GM18526 (cell line): ENCODE measurements around the gene ENPP5.

Experiments
- POLR2A ChIP-seq: IDR thresholded peaks from 3 replicates; pipeline ENCODE4 v1.6.1; 2011; ENCODE audit not compliant: insufficient read length; ENCODE audit errors: extremely low read depth

Gene ENPP5, protein sequence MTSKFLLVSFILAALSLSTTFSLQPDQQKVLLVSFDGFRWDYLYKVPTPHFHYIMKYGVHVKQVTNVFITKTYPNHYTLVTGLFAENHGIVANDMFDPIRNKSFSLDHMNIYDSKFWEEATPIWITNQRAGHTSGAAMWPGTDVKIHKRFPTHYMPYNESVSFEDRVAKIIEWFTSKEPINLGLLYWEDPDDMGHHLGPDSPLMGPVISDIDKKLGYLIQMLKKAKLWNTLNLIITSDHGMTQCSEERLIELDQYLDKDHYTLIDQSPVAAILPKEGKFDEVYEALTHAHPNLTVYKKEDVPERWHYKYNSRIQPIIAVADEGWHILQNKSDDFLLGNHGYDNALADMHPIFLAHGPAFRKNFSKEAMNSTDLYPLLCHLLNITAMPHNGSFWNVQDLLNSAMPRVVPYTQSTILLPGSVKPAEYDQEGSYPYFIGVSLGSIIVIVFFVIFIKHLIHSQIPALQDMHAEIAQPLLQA

DNA sequence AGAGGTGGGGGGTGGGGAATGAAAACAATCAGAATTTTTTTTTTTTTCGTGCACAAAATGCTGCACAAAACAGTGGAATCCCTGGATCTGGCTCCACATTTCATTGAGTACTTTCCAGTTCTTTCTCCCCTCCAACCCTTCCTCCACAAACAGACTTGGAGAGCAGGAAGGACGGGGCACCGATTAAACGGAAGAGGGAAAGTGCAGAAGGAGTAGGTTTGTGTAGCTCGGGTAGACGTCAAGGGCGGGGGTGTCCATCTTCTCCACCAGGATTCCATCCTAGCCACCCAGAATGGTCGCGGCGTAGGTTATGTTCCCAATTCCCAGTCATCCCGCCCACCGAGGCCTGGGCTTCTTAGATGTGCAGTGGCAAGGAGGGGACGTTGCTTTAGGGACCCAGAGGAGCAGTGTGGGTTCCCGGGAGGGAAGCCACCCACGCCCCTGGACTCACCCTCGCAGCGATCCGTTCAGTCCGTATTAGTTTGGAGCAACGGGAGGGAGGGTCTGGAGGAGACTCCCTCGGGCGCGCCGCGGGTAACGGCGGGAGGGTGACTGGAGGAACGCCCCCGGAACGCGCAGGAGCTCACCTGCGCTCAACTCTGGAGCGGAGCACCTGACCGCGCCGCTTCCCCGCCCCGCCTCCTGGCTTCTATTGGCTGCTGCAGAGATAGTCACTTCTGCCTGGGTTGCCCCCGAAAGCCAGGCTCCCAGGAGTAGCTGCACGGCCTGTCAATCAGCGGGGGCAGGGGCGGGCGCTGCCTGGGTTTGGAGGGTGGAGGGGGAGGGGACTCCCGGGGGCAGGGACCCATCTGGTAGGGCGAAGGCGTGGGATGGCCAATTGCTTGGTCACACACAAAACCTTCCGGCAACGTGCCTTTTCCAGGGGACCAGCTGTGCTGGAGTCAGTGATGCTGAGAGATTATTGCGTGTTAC is at the start of gene ENPP5:
ENPP5 (minus strand) TSS at position 624 of the 933 bp plus-strand sequence. CDS start 2,718 bp downstream, outside the sequence.
- TF ChIP-seq POLR2A, result peak; percentile 40

DNA sequence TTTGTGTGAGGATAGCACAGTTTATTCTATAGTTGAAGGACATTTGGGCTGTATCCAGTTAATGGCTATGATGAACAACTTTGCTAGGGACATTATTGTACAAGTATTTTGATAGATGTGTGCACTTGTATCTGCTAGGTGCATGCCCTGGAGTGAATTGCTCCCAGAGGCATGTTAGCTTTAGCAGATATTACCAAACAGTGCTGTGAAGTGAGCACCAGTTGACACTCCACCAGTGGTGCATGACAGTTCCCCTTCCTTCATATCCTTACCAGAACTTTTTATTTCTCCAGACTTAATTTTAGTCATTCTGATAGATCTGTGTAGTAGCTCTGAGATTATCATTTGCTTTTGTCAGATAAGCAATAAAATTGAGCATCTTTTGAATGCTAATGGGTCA is 48.9 kb upstream of the ENPP5 start:
- no peak for TF ChIP-seq POLR2A

DNA sequence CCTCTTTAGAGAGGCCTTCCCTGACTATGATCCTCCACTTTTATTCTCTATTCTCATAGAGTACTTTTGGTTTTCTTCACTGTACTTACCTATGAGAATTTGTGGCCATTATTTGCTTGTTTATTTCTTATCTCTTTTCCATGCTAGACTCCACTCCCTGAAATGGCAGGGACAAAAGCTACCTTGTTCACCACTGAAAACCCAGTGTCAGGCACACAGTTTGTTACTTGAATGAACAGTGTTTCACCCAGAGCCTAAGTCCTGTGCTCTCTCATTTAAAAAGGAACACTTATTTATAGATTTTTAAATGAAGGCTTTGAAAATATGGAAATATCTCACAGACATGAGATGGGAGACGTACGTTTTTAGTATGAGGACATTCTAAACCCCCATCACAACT is 47.7 kb upstream of the ENPP5 start:
- no peak for TF ChIP-seq POLR2A

DNA sequence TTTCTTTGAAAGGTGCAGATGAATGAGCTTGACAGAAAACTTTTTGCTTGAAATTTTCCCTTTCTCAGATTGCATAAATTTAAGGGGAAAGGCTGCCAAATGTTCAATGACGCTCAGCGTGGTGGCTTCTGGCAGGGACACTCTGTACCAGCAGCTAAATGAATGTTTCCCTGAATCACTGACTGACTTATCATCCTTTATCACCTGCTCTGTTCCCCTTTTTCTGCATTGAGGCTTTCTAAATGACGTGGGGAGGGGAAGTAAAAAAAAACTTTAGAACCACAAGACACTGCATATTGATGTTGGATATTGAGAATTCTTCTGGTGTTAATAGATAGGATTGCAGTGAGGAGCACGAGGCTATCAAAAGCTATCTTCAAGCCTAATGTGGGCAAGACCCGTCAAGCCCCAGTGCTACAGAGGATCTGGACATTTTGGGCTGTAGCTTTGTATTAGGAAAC is 46.9 kb upstream of the ENPP5 start:
- no peak for TF ChIP-seq POLR2A

DNA sequence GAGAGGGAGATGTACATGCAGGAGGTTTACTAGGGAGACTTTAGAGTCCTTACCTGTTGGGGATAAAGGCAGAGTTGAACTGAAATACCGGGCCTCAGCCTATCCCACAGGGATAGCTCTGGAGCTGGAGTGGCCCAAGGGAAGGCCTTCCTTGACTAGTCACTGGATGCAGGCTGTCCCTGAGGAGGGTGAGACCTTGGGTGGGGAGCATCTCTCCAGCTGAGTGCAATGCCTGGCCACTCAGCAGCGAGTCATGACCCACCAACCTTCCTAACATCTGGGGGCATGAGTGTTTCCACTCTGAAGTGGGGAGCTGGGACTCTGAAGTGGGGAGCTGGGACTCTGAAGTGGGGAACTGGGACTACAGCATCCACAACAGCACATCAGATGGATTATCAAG is 46.1 kb upstream of the ENPP5 start:
- no peak for TF ChIP-seq POLR2A

DNA sequence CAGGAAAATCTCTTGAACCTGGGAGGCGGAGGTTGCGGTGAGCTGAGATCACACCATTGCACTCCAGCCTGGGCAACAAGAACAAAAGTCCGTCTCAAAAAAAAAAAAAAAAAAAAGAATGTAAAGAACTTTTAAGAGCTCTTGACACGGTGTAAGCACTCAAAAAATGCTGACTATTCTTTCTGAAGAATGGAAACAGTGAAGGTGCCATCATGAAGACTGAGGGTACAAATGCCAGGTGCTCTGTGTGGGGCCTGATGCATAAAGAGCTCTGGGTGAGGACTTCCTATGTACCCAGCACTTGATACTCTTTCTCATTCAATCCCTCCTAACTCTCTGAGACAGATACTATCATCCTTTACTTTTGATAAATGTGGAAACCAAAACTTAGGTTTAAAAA is 45.0 kb upstream of the ENPP5 start:
- no peak for TF ChIP-seq POLR2A

DNA sequence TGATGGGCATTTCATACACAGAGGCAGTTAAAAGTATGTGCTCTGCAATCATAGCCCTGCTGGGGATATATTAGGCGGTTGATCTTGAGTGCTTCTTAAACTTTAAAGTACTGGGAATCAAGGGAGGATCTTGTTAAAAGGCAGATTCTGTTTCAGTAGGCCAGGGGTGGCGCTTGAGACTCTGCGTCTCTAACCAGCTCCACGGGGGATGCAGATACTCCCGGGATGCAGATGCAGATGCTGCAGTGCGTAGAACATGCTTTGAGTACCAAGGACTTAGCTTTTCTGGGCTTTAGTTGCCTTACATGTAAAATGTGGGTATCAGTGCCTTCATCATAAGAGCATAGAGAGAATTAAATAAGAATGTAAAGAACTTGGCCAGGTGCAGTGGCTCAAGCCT is 44.4 kb upstream of the ENPP5 start:
- TF ChIP-seq POLR2A, result no peak

DNA sequence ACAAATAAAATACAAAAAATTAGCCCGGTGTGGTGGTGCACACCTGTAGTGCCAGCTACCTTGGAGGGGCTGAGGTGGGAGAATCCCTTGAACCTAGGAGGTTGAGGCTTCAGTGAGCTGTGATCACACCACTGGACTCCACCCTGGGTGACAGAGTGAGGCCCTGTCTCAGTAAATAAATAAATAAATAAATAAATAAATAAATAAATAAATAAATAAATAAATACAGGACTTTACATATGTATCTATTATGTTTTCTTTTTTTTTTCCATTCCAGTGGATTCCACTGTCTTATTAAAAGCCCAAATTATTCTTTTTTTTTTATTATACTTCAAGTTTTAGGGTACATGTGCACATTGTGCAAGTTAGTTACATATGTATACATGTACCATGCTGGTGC is 41.1 kb upstream of the ENPP5 start:
- no peak for TF ChIP-seq POLR2A

DNA sequence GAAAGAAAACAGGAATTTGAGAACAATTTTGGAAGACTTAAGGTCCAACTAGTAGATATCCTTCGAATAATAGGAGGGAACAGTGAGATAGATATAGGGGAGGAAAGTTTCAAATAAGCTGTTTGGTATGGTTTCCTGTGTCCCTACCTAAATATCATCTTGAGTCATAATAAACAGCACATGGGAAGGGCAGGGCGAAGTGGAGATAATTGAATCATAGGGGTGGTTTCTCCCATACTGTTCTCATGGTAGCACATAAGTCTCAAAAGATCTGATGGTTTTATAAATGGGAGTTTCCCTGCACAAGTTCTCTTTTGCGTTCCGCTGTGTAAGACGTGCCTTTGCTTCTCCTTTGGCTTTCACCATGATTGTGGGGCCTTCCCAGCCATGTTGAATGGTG is 39.5 kb upstream of the ENPP5 start:
- no peak for TF ChIP-seq POLR2A

DNA sequence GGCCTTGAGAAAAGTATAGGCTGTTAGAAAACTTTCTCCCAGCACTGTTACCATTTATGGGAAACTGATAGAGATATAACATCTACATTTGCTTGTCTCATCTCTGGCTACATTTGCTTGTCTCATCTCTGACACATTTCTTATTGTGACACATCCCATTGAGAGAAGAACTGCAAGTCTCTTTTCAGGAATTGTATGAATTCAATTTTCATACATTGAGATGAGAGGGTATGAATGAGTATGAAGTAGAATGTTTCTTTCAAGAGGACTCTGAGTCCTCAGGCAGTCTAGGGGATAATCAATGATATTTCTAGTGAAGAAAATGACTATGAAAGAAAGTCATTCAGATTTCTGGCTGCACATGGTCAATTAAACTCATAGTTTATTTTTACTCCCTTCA is 37.5 kb upstream of the ENPP5 start:
- TF ChIP-seq POLR2A, result no peak

DNA sequence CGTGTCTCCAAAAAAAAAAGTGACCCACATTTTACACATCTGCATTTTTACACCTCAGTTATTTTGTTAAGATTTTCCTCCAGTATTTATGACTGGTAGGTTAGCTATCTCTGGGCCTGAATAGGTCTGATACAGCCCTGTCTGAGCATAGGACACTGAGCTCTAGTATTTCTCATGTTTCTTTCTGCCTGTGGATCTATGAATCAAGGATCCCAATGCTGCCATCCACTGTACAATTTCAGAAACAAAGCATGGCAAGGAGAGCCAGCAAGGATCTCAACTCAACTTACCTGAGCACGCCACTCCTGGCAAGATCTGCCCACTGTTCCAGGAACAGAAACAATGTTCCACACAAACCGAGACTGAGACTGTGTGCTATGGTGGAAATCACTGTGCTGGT is 36.4 kb upstream of the ENPP5 start:
- no peak for TF ChIP-seq POLR2A

DNA sequence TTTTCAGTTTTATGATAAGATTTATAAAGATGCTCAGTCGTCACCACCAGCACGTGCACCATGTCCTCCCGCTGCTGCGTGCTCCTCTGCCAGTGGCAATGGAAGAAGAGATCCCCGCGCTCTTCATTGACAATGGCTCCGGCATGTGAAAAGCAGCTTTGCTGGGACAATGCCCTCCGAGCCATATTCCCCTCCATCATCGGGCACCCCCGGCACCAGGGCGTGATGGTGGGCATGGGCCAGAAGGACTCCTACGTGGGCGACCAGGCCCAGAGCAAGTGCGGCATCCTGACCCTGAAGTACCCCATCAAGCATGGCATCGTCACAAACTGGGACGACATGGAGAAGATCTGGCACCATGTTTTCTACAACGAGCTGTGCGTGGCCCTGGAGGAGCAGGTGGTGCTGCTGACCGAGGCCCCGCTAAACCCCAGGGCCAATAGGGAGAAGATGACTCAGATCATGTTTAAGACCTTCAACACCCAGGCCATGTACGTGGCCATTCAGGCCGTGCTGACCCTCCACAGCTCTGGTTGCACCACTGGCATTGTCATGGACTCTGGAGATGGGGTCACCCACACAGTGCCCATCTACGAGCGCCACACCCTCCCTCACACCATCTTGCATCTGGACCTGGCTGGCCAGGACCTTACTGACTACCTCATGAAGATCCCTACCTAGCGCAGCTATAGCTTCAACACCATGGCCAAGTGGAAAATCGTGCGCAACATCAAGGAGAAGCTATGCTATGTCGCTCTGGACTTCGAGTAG is 34.3 kb upstream of the ENPP5 start:
- TF ChIP-seq POLR2A, result no peak

DNA sequence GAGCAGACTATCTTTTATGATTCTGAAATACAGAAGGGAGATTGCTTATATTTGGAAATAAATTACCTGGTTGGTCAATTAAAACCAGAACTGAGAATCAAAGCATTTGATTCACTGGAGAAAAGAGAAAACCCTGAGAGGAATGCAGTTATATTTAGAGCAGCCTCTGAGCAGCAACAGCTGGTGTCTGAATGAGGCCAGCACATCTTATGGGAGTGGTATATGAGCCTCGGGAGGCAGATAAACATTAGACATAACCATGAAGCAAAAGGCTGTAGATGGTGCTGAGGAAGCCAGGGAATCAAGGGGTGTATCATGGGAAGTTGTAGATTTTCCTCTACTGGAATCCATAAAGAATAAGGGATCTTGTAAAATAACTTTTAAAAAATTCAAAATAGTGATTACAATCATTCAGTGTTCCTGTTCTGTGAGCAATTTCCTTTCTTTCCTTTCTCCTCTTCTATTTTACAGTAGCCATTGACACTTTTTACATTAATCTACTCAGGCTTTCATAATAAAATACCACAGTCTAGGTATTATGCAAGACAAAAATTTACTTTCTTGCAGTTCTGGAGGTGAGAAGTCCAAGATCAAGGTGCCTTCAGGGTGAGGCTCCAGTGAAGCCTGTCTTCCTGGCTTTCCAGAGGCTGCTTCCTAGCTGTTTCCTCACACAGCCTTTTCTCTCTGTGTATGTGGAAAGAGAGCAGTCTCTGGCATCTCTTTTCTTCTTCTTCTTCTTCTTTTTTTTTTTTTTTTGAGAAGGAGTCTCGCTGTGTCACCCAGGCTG is 32.8 kb upstream of the ENPP5 start:
- no peak for TF ChIP-seq POLR2A

DNA sequence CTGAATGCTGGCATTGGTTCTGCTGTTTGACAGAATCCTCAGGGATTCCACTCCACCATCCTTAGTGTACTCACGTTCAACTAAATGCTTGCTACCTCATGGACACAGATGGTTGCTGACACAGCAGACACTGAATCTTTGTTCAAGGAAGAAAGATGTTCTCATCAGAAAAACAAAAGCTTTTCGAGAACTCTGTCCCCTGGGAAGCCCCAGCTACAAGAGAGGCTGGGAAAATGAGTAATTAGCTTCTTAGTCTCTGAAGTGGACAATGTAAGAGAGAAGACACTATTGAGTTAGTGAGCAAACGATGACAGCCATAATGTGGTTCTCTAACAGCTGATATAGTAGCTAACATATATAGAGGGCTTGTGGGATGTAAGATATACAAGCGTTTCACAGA is 30.9 kb upstream of the ENPP5 start:
- TF ChIP-seq POLR2A, result no peak
